IPS-20b (cell line): ENCODE data around the gene MARCO.
"Not testable (repeated sequence)": the region's sequence is repeated elsewhere in the genome, so short reads cannot be mapped to it uniquely, and the experiment has no call there.

Source experiments
- H3K27ac ChIP-seq: one replicate; pipeline ENCODE4 v1.5.1; 2013; ENCODE audit warnings: low read length
- H3K27me3 ChIP-seq: 2 replicates; pipeline ENCODE4 v1.6.1; 2013; ENCODE audit warnings: mild to moderate bottlenecking, low read length, inconsistent platforms; ENCODE audit not compliant: insufficient read depth
- H3K36me3 ChIP-seq: 2 replicates; pipeline ENCODE4 v1.6.1; 2013; ENCODE audit warnings: low read depth, mild to moderate bottlenecking, inconsistent platforms, low read length, moderate library complexity; ENCODE audit not compliant: insufficient read depth
- H3K4me1 ChIP-seq: 2 replicates; pipeline ENCODE4 v1.6.1; 2013; ENCODE audit warnings: mild to moderate bottlenecking, control low read depth, inconsistent platforms, low read length, moderate library complexity; ENCODE audit not compliant: insufficient read depth
- H3K4me3 ChIP-seq: 2 replicates; pipeline ENCODE4 v1.5.1; 2013; ENCODE audit warnings: mild to moderate bottlenecking, low read length, inconsistent platforms
- H3K9ac ChIP-seq: 2 replicates; pipeline ENCODE4 v1.6.1; 2013; ENCODE audit warnings: low read depth, mild to moderate bottlenecking, inconsistent platforms, low read length, moderate library complexity
- H3K9me3 ChIP-seq: 2 replicates; pipeline ENCODE4 v1.6.1; 2013; ENCODE audit warnings: mild to moderate bottlenecking, low read depth, low read length, inconsistent platforms; ENCODE audit not compliant: insufficient read depth

Gene MARCO

DNA sequence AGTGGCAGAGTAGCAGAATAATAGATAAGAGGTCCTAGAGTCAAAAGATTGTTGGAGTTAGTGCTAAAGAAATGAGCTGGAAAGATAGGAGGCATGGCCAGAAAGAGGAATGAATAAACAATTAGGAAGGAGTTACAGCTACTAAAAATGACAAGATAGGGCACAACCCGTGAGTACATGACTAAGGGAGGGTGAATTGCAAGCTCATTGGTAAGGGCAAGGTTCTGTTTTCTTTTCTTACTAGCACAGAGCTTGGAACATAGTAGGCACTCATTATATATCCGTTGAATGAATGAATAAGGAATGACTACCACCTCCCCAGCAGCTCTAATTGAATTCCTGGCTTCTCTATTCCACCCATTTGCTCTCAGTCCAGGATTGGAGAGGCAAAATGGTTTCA is 5.7 kb upstream of the MARCO start:
- H3K4me1 ChIP-seq, result no peaks in the 10 kb centered on the region
- no peak overlapping the region for H3K9ac ChIP-seq
- H3K27ac ChIP-seq, result no peak overlapping the region
- no peaks in the 10 kb centered on the region for H3K27me3 ChIP-seq
- H3K36me3 ChIP-seq, result no peaks in the 10 kb centered on the region
- peaks cover 11% of the 10 kb centered on the region for H3K9me3 ChIP-seq
- H3K4me3 ChIP-seq, result no peak overlapping the region

DNA sequence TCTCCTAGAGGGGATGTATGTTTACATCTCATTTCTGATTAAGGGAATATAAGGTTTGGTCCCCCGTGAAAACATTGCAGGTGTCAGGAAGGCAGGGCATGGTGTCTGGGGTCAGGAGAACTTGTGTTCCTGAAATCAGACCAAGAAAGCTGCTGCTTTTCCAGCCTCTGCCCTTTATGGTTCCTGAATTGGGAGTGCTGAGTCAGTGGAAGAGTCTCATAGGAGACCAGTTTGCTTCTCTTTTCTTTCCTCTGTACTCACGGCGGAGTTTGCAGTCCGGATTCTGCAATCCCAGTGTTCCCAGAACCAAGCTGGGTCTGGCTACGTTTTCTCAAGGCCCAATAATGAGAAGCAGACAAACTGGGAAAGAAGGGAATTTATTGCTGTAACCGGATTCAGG is 5.1 kb upstream of the MARCO start:
- Histone ChIP-seq H3K27ac (no peak overlapping the region), H3K4me1 (no peaks in the 10 kb centered on the region), H3K9ac (no peak overlapping the region), H3K4me3 (no peak overlapping the region), H3K36me3 (no peaks in the 10 kb centered on the region), H3K27me3 (no peaks in the 10 kb centered on the region), H3K9me3 (peaks cover 11% of the 10 kb centered on the region)

DNA sequence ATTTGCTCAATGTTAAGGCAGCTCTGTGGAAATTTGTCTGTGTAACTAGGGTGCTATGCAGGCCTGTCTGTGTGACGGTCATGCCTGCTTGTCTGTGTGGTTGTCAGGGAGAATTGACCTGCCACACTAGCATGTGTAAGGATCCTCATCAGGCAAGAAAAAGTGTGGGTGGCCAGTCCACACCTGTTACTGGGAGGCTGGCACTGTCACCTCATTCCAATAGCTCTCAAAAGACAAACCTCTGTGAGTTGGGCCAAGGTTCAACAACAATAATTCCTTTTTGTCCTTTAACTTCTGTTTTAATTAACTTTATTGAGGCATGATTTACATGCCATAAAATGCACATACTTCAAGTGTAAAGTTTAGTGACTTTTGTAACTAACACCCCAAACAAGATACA is 4.2 kb upstream of the MARCO start:
- Histone ChIP-seq H3K9ac (no peak overlapping the region), H3K4me1 (no peaks in the 10 kb centered on the region), H3K36me3 (no peaks in the 10 kb centered on the region), H3K27ac (no peak overlapping the region), H3K9me3 (peaks cover 6% of the 10 kb centered on the region), H3K4me3 (no peak overlapping the region), H3K27me3 (no peaks in the 10 kb centered on the region)

DNA sequence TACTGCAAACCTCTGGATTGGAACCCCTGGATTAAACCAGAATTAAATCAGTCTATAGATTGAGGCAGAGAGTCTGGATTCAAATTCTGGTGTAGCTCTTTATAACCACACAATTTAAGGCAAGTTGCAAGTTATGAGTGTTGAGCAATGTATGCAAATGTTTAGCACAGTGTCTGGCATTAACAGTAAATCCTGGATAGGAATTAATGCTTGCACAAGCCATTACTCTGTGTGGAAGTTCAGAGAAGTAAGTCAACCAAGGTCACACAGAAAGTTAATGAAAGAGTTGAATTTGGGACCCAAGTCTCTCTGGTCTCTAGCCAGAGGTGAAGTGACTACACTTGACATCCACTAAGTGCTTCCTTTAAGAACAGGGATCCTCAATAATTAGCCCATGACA is 2.0 kb upstream of the MARCO start:
- Histone ChIP-seq H3K27me3 (no peaks in the 10 kb centered on the region), H3K27ac (no peak overlapping the region), H3K9me3 (no peaks in the 10 kb centered on the region), H3K4me3 (no peak overlapping the region), H3K36me3 (no peaks in the 10 kb centered on the region), H3K9ac (no peak overlapping the region), H3K4me1 (no peaks in the 10 kb centered on the region)

DNA sequence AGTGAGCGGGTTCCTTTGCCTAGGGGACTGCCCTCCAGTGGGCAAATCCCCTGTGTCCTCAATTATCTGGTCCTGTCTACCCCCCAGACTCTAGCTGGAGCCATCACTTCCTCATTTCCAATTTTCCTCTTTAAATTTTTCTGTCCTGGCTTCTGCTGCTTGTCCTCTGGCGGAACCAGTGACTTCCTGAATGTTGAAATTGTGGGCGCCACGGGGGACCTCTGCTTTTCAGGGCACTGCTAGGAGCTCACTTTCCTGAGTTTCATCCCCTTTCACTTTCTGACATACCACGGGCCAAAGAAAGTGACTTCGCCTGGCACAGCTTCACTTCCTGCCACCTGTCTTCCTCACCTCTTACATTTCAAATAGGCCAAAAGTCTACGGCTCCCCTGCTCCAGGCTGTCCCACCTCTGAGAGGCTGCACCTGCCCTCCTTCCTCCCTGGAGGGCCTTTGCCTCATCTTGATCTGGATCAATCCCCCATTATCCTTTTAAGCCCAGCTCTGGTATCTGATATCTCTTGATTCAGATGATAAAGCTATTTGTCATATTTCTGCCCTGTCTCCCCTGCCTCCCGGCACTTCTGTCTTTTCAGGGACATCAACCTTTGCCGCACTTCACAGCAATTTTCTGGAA is 1.4 kb upstream of the MARCO start:
- Histone ChIP-seq H3K9me3 (no peaks in the 10 kb centered on the region), H3K4me3 (no peak overlapping the region), H3K27ac (no peak overlapping the region), H3K4me1 (no peaks in the 10 kb centered on the region), H3K36me3 (no peaks in the 10 kb centered on the region), H3K9ac (no peak overlapping the region), H3K27me3 (no peaks in the 10 kb centered on the region)

DNA sequence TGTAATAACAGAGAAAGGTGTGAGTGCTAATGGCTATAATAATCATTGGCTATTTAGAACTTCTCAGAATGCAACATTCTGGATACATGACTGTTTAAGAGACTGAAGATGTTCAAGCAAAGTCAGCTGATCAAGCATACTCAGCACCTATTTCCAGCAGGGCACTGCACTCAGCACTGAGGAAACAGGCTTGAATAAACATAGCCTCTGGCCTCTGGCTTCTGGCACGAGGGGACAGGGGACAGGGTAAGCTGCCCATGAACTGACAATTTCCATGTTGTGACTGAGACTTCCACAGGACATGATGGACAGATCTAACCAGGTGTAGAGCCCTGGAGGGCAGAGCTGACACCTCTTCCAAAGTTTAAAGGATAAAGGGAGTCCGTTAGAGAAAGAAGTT is 1.3 kb downstream of the MARCO start:
- no peaks in the 10 kb centered on the region; the same call in 1 of the 2 replicates for H3K9me3 ChIP-seq
- H3K4me3 ChIP-seq, result no peak overlapping the region
- H3K36me3 ChIP-seq, result no peaks in the 10 kb centered on the region
- no peak overlapping the region for H3K9ac ChIP-seq
- no peaks in the 10 kb centered on the region for H3K27me3 ChIP-seq
- no peak overlapping the region for H3K27ac ChIP-seq
- no peaks in the 10 kb centered on the region for H3K4me1 ChIP-seq

DNA sequence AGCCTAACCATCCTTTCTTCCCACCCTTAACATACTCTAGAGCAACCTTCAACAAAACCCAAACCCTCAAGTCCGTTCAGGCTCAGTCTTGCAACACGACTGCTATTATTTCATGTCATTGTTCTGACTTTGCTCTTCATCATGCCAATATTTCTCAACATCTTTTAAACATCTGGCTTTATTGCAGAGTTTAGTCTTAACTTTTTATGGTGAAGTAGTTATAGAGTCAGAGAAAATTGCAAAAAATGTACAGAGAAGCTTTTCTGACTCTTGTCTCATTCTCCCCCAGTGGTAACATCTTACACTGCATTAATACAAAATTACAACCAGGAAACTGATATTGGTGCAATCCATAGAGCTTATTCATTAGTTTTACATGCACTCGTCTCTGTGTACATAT is 3.9 kb downstream of the MARCO start:
- Histone ChIP-seq H3K9me3 (no peaks in the 10 kb centered on the region; the same call in 1 of the 2 replicates), H3K27ac (no peak overlapping the region), H3K9ac (no peak overlapping the region), H3K4me1 (no peaks in the 10 kb centered on the region), H3K4me3 (no peak overlapping the region), H3K27me3 (no peaks in the 10 kb centered on the region), H3K36me3 (no peaks in the 10 kb centered on the region)

GRCh38 chr2:118948266-118948665 is 6.3 kb downstream of the MARCO start:
- H3K4me1 ChIP-seq, H3K4me3 ChIP-seq, H3K9ac ChIP-seq, H3K36me3 ChIP-seq, H3K9me3 ChIP-seq, H3K27ac ChIP-seq, H3K27me3 ChIP-seq: not testable (repeated sequence)

DNA sequence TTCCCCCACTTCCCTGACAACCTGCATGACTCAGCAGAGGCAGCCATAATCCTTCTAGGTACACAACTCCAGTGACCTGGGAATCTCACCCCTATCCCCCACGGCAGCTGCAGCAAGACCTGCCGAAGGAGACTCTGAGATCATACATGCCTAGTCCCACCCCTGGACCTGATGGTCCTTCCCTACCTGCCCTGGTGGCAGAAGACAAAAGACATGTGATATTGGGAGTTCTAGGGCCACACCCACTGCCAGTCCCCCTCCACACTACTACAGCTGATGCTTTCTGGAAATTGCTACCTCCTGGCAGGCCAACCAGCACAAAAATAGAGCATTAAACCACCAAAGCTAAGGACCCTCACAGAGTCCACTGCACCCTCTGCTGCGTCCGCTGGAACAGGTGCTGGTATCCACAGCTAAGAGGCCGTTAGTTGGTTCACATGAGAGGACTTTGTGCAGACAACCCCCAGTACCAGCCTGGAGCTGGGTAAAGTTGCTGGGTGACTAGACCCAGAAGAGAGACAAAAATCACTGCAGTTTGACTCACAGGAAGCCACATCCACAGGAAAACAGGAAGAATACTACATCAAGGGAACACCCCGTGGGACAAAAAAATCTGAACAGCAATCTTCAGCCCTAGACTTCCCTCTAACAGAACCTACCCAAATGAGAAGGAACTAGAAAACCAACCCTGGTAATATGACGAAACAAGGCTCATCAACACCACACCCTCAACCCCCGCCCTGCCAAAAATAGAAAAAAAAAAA is 12.5 kb downstream of the MARCO start:
- Histone ChIP-seq H3K27ac (no peak overlapping the region), H3K4me3 (no peak overlapping the region)

DNA sequence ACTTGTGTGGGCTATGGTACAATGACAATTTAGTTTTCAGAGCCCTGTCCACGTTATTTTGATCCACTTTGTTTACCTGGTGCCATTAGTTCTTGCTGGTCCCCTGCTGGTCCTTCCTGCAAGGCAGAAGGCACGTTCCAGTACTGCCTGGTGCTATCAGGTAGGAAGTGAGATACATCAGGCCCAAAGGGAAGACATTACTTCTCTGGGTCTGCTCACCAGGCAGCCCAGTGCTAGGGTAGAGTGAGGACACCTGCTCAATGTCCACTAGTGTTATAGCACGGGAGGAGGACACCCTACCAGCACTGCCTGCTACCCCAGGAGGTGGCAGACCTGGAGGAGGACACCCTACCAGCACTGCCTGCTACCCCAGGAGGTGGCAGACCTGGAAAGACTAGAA is 23.7 kb downstream of the MARCO start:
- H3K9me3 ChIP-seq, result no peaks in the 10 kb centered on the region
- 0 out of 2 replicates have a peak, but pooled peaks cover 2% of the 10 kb centered on the region for H3K4me1 ChIP-seq
- no peak overlapping the region for H3K9ac ChIP-seq
- no peak overlapping the region for H3K4me3 ChIP-seq
- H3K36me3 ChIP-seq, result no peaks in the 10 kb centered on the region
- no peaks in the 10 kb centered on the region; the same call in 1 of the 2 replicates for H3K27me3 ChIP-seq
- H3K27ac ChIP-seq, result no peak overlapping the region

More for the DNA sequence above, 12.5 kb downstream of the MARCO start:
- Histone ChIP-seq H3K9ac (no peak overlapping the region), H3K27me3 (no peaks in the 10 kb centered on the region), H3K4me1 (no peaks in the 10 kb centered on the region), H3K36me3 (no peaks in the 10 kb centered on the region), H3K9me3 (peaks cover 4% of the 10 kb centered on the region; the same call in 1 of the 2 replicates)

- H3K4me1 ChIP-seq, result 0 out of 2 replicates have a peak, but pooled peaks cover 2% of the 10 kb centered on the region
- no peaks in the 10 kb centered on the region for H3K36me3 ChIP-seq
- H3K4me3 ChIP-seq, result no peak overlapping the region
- no peak overlapping the region for H3K27ac ChIP-seq
- H3K9ac ChIP-seq, result no peak overlapping the region
- H3K27me3 ChIP-seq, result peaks cover 6% of the 10 kb centered on the region; the same call in 1 of the 2 replicates
- H3K9me3 ChIP-seq, result no peaks in the 10 kb centered on the region
These were observed 25.3 kb downstream of the MARCO start for GRCh38 chr2:118967124-118967880.
